ENCODE measurements around the gene CDK17. TPM values are rescaled to one million over a fixed set of nuclear protein-coding genes. Genes with fewer than 3 reads are reported as not detected.

Gene CDK17
- total and polyA plus RNA-seq, 10 donors, result 12.9 to 108 (median 66.4) TPM

- Histone ChIP-seq H3K27ac (peak overlapping the region in 1 of 8 donors; percentile 7), H3K36me3 (peaks cover 0 to 46% (median 4%) of the 10 kb centered on the region in 6 donors), H3K4me1 (peaks cover 3 to 80% (median 40%) of the 10 kb centered on the region in 6 donors), H3K4me3 (no peak overlapping the region), H3K9me3 (no peaks in the 10 kb centered on the region), H3K27me3 (replicated peaks in 1 of 7) (no peaks in the 10 kb centered on the region)
- intact Hi-C loops (cut with DNase I; ENCODE audit: low total_unique reads), result no loop called here
- 60 to 74% (median 66%) methylated on average over 3 of the region's 3 CpGs for WGBS, 5 donors
- DNase-seq, result no peak
- TF ChIP-seq POLR2AphosphoS5 (IDR thresholded peaks at IDR 0.05), result no peak
- no peak for TF ChIP-seq POLR2A (IDR thresholded peaks at IDR 0.05)
- TF ChIP-seq, protein P1, sequence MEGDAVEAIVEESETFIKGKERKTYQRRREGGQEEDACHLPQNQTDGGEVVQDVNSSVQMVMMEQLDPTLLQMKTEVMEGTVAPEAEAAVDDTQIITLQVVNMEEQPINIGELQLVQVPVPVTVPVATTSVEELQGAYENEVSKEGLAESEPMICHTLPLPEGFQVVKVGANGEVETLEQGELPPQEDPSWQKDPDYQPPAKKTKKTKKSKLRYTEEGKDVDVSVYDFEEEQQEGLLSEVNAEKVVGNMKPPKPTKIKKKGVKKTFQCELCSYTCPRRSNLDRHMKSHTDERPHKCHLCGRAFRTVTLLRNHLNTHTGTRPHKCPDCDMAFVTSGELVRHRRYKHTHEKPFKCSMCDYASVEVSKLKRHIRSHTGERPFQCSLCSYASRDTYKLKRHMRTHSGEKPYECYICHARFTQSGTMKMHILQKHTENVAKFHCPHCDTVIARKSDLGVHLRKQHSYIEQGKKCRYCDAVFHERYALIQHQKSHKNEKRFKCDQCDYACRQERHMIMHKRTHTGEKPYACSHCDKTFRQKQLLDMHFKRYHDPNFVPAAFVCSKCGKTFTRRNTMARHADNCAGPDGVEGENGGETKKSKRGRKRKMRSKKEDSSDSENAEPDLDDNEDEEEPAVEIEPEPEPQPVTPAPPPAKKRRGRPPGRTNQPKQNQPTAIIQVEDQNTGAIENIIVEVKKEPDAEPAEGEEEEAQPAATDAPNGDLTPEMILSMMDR (IDR thresholded peaks at IDR 0.05 in 8 of 11, conservative IDR thresholded peaks at IDR 0.05 in 3 of 11), result no peak
Observed at GRCh38 chr12:96329545-96329944, 70.7 kb downstream of the CDK17 start.

GRCh38 chr12:96329018-96329417 is 71.2 kb downstream of the CDK17 start:
- DNase-seq, result no peak
- Histone ChIP-seq H3K27me3 (replicated peaks in 1 of 7) (no peaks in the 10 kb centered on the region), H3K36me3 (peaks cover 0 to 46% (median 4%) of the 10 kb centered on the region in 6 donors), H3K27ac (no peak overlapping the region), H3K4me1 (peaks cover 3 to 75% (median 38%) of the 10 kb centered on the region in 6 donors), H3K9me3 (no peaks in the 10 kb centered on the region), H3K4me3 (no peak overlapping the region)
- 77 to 94% (median 80%) methylated on average over 2 of the region's 2 CpGs for WGBS, 5 donors
- intact Hi-C loops (cut with DNase I; ENCODE audit: low total_unique reads), result no loop called here
- TF ChIP-seq, protein P1 (IDR thresholded peaks at IDR 0.05 in 8 of 11, conservative IDR thresholded peaks at IDR 0.05 in 3 of 11), result no peak
- TF ChIP-seq POLR2A (IDR thresholded peaks at IDR 0.05) (no peak), POLR2AphosphoS5 (IDR thresholded peaks at IDR 0.05) (no peak)

DNA sequence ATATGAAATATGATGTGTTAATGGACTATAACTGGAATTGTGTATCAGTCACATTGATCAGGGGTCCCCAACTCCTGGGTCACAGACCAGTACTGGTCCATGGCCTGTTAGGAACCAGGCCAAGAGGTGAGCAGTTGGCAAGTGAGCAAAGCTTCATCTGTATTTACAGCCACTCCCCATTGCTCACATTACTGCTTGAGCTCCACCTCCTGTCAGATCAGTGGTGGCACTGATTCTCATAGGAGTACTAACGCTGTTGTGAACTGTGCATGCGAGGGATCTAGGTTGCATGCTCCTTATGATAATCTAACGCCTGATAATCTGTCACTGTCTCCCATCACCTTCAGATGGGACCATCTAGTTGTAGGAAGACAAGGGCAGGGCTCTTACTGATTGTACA is 72.3 kb downstream of the CDK17 start:
- Histone ChIP-seq H3K27me3 (replicated peaks in 1 of 7) (no peaks in the 10 kb centered on the region), H3K36me3 (peaks cover under 1 to 46% (median 11%) of the 10 kb centered on the region in 6 donors), H3K4me1 (peaks cover 3 to 71% (median 36%) of the 10 kb centered on the region in 6 donors), H3K9me3 (no peaks in the 10 kb centered on the region), H3K4me3 (no peak overlapping the region), H3K27ac (peak overlapping the region in 1 of 8 donors; percentile 1)
- DNase-seq, result no peak
- WGBS, 5 donors, result 74 to 86% (median 81%) methylated on average over 3 of the region's 3 CpGs
- TF ChIP-seq POLR2A (IDR thresholded peaks at IDR 0.05) (no peak), POLR2AphosphoS5 (IDR thresholded peaks at IDR 0.05) (no peak)
- TF ChIP-seq, protein P1 (IDR thresholded peaks at IDR 0.05 in 8 of 11, conservative IDR thresholded peaks at IDR 0.05 in 3 of 11), result no peak
- intact Hi-C loops (cut with DNase I; ENCODE audit: low total_unique reads), result loop anchor here (2.0 kb wide), 1 partner anchor 15 kb away; no protein-coding TSS in a partner anchor

- peak overlapping the region in 2 of 8 donors; percentile 1 to 5 for H3K27ac ChIP-seq
- TF ChIP-seq, protein P1 (IDR thresholded peaks at IDR 0.05 in 8 of 11, conservative IDR thresholded peaks at IDR 0.05 in 3 of 11), result no peak
- peak in 2 of 3 donors; percentile 33 to 48 for TF ChIP-seq POLR2AphosphoS5 (IDR thresholded peaks at IDR 0.05)
- TF ChIP-seq POLR2A (IDR thresholded peaks at IDR 0.05), result no peak
- intact Hi-C loops (cut with DNase I; ENCODE audit: low total_unique reads), result loop anchor here (2.0 kb wide), 1 partner anchor 15 kb away; no protein-coding TSS in a partner anchor
- H3K36me3 ChIP-seq, result peaks cover 4 to 48% (median 11%) of the 10 kb centered on the region in 6 donors
- 53 to 80% (median 62%) methylated on average over 1 of the region's 1 CpG for WGBS, 5 donors
- no peak overlapping the region for H3K4me3 ChIP-seq
- peaks cover 3 to 69% (median 36%) of the 10 kb centered on the region in 6 donors for H3K4me1 ChIP-seq
- no peaks in the 10 kb centered on the region for H3K27me3 ChIP-seq (replicated peaks in 1 of 7)
- no peaks in the 10 kb centered on the region for H3K9me3 ChIP-seq
- DNase-seq, result peak; percentile 73
Observed at GRCh38 chr12:96327346-96327745, 72.9 kb downstream of the CDK17 start.
